ENCODE measurements around the gene PSME2.

The PSME2 gene

GRCh38 chr14:24146453-24146977 is at the start of gene PSME2:
Gene PSME2 (minus strand): TSS chr14:24146610. CDS start chr14:24146581, 29 bp downstream.
- DNase-seq (ENCODE audit: low read depth in 2 of 2) = peak; percentile 95 to 99
- no peak for TF ChIP-seq CTCF (IDR thresholded peaks at IDR 0.05; ENCODE audit: low read depth, low read length)
- H3K4me3 ChIP-seq (replicated peaks in 1 of 2; ENCODE audit: low read depth in 2 of 2, low read length in 2 of 2) = peak within 1 kb of the TSS; percentile 88 to 91

- peak; percentile 89 to 92 for DNase-seq (ENCODE audit: low read depth in 2 of 2)
- no peak for TF ChIP-seq CTCF (IDR thresholded peaks at IDR 0.05; ENCODE audit: low read depth, low read length)
- H3K4me3 ChIP-seq (replicated peaks in 1 of 2; ENCODE audit: low read depth in 2 of 2, low read length in 2 of 2) = peak within 1 kb of the TSS; percentile 84 to 93
These were observed 49.0 kb upstream of the PSME2 start, which contains the start of gene TM9SF1 for GRCh38 chr14:24195186-24196070. Gene TM9SF1 (minus strand): TSS chr14:24195441. CDS start chr14:24195019, 422 bp downstream.

- DNase-seq (ENCODE audit: low read depth in 2 of 2) = no peak
- TF ChIP-seq CTCF (IDR thresholded peaks at IDR 0.05; ENCODE audit: low read depth, low read length) = no peak
- H3K4me3 ChIP-seq (replicated peaks in 1 of 2; ENCODE audit: low read depth in 2 of 2, low read length in 2 of 2) = peak overlapping the region; percentile 84 to 93
These were observed 48.4 kb upstream of the PSME2 start for GRCh38 chr14:24194873-24195185.

GRCh38 chr14:24194186-24194872 is 47.9 kb upstream of the PSME2 start:
- no peak for TF ChIP-seq CTCF (IDR thresholded peaks at IDR 0.05; ENCODE audit: low read depth, low read length)
- H3K4me3 ChIP-seq (replicated peaks in 1 of 2; ENCODE audit: low read depth in 2 of 2, low read length in 2 of 2) = peak overlapping the region; percentile 84 to 93
- DNase-seq (ENCODE audit: low read depth in 2 of 2) = no peak

- no peak overlapping the region for H3K4me3 ChIP-seq (replicated peaks in 1 of 2; ENCODE audit: low read depth in 2 of 2, low read length in 2 of 2)
- no peak for TF ChIP-seq CTCF (IDR thresholded peaks at IDR 0.05; ENCODE audit: low read depth, low read length)
- no peak for DNase-seq (ENCODE audit: low read depth in 2 of 2)
These were observed 46.5 kb upstream of the PSME2 start for GRCh38 chr14:24192933-24193332.

GRCh38 chr14:24190416-24190815 is 44.0 kb upstream of the PSME2 start:
- DNase-seq (ENCODE audit: low read depth in 2 of 2) = no peak
- H3K4me3 ChIP-seq (replicated peaks in 1 of 2; ENCODE audit: low read depth in 2 of 2, low read length in 2 of 2) = no peak overlapping the region
- TF ChIP-seq CTCF (IDR thresholded peaks at IDR 0.05; ENCODE audit: low read depth, low read length) = no peak
